ENCODE data around the gene NUBPL.
"Not testable (repeated sequence)": the region's sequence is repeated elsewhere in the genome, so short reads cannot be mapped to it uniquely, and the experiment has no call there.

NUBPL gene

DNA sequence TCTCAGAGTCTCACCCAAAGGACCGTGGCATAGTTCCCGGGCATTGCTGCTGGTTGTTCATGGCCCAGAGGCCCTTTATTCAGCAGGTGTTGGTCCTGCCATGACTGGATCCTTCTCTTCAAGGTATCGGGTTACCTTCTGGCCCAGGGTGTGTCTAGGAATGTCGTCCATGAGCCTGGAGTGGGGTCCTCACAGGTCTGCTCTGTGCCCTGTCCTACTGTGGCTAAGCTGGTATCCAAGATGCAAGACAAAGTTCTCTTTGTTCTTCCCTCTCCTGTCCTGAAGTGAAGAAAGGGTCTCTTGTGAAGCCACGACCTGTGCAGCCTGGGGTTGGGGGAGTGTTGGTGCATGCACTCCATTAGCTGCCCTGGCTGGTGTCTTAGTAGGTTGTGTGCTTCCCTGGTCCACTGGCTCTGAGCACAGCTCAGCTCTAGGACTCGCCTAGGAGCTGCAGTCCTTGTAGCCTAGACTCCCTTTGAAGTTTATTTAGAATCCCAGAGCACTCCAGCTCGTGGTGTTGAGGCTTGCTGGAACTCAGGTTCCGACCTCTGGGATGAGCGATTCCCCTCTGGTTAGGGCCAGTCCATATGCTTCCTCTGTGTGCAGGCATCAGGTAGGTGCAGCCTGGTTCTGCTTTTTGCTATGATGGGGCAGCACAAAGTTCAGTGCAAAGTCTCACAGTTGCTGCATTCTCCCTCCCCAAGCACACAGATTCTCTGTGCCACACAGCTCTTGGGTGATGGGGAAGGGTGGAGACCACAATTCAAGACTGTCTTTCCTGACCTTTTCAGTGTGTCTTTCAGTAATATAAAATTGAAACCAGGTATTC is 117.4 kb downstream of the NUBPL start:
- no peak for DNase-seq

DNA sequence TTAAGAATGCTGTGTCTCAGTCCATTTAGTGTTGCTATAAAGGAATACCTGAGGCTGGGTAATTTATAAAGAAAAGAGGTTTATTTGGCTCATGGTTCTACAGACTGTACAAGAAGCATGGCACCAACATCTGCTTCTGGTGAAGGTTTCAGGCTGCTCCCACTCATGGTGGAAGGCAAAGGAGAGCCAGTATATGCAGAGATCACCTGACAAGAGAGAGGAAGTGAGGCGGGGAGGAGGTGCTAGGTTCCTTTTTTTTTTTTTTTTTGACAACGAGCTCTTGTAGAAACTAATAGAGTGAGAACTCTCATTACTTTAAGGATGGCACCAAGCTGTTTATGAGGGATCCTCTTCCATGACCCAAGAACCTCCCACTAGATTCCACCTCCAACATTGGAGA is 121.6 kb downstream of the NUBPL start:
- no peak for DNase-seq

DNA sequence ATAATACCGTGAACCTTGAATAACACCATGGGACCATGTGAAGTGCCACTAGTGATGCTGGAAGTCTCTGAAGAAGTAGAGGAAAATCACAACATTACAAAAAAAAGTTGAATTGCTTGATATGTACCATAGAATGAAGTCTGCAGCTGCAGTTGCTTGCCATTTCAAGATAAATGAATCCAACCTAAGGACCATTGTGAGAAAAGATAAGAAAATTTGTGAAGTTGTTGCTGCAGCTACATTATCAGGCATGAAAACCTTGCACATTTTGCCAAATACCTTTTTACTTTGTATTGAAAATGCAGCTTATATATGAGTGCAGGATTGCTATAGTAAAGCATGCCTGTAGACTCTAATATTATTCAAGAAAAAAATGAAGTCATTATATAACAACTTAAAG is 126.5 kb downstream of the NUBPL start:
- no peak for DNase-seq

DNA sequence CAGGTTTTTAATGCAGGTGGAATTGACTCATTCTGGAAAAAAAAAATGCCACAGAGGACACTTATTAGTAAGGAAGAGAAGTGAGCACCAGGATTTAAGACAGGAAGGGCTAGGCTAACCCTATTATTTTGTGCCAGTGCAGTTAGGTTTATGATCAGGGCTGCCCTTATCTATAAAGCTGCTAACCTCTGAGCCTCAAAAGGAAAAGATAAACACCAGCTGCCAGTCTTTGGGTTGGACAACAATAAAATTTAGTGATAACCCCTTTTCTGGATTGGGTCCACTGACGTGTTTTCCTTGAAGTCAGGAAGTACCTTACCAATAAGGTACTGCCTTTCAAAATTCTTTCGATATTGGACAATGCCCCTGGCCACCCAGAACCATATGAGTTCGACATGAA is 128.9 kb downstream of the NUBPL start:
- no peak for DNase-seq

DNA sequence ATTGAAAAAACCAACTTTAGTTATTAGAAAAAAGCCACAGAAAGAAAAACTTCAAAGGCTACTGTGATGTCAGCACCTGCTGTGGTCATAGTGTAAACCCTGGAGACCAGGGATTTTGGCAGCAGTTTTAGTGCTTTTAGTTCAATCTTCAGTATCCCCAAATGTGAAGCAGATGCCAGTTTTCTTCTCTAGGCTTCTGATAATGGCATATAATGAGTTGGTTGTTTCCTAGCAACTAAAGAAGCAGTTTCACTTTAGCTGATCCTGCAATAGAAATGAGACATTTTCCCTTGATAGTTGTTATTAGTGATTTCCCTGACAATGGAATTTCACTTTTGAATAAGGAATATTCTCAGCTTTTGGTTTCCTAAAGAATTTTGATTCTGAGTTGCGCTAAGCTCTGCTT is 131.2 kb downstream of the NUBPL start:
- DNase-seq = no peak

DNA sequence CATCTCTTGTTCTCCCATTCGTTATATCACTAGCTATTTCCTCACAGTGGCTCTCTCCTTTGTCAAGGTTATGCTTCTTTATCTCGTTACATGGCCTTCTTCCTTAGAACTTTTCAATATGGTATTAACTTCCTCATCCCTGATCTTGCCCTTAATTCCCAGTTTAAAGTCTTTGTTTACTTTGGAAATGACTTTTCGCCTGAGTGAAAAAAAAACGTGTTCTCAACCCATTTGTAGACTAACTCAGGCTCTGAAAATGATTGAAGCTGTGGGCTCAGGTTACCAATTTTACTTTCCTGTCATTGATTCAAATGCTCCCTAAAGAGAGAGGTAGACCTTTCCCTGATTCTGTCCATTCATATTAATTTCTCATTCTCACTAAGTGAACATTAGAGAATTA is 135.2 kb downstream of the NUBPL start:
- DNase-seq = no peak

DNA sequence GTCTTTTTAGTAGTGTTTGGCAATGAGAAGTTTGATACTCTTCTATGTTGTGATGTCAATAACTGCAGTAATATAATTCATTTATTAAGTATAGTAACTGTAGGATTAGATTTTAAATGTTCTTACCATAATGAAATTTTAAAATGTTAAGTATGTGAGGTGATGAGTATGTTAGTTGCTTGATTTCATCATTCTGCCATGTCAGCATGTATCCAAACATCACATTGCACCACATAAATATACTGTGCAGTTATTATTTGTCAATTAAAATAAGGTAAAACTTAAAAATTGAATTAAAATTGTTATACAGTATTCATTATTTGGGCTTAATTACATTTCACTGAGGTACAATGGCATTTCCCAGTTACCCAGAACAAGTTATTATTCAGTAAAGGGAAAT is 138.6 kb downstream of the NUBPL start:
- no peak for DNase-seq

DNA sequence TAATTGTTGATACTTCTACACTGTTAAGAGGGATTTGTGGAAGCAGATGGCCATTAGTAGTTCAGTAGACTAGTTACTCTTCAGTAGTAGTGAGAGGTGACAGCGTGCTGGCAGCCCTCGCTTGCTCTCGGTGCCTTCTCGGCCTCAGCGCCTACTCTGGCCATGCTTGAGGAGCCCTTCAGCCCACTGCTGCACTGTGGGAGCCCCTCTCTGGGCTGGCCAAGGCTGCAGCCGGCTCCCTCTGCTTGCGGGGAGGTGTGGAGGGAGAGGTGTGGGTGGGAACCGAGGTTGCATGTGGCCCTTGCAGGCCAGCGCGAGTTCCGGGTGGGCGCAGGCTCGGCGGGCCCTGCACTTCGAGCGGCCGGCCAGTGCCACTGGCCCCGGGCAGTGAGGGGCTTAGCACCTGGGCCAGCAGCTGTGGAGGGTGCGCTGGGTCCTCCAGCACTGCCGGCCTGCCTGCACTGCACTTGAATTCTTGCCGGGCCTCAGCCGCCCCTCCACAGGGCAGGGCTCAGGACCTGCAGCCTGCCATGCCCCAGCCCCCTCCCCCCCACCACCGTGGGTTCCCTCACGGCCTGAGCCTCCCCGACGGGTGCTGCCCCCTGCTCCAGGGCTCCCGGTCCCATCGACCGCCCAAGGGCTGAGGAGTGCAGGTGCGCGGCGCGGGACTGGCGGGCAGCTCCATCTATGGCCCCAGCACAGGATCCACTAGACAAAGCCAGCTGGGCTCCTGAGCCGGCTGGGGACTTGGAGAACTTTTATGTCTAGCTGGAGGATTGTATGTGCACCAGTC is 139.3 kb downstream of the NUBPL start:
- DNase-seq = no peak

DNA sequence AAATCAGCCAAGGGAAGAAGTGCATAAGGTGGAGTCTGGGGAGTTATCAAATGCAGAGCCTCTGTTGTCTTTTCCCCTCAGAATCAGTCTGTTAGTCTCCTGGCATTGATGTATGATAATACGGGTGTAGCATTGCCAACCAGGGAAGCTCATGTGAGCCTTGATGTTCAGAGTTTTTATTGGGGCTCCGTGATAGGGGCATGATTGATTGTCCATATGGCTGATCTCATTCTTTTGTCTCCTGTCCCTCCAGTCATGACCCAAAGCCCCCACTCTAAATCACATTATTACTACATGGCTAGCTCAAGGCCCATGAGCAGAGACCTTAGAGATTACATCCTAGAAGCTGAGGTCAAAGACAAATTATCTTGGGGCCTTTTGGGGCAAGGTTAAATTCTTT is 140.9 kb downstream of the NUBPL start:
- no peak for DNase-seq

DNA sequence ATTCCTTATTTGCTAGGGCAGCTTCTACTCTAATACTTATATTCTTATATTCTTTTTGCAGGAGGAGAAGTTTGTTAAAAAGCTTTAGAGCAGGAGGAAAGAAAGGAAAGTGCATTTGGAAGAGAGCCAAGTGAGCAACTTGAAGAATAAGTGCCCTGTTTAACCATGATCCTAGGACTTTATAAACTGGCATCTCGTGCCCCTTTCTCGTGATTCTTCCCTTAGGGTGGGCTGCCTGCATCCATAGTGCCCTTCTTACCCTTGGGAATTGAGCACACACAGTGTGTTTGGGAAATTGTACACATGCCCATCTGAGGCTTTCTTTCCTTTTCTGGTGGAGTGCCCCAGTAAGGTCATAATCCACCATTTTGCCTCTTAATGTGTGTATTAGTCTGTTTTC is 141.9 kb downstream of the NUBPL start:
- no peak for DNase-seq

DNA sequence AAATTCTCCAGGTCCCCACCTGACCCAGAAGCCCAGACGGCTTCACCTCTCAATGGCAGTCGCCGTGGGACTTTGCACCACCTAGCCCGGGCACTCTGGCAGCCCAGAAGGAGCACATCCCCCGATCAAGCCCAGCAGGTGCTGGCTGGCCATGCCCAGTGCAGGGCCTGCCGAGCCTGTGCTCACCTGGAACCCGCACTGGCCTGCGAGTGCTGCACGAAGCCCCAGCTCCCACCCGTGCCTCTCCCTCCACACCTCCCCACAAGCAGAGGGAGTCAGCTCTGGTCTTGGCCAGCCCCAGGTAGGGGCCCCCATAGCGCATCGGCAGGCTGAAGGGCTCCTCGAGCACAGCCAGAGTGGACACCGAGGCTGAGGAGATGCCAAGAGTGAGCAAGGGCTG is 144.5 kb downstream of the NUBPL start:
- DNase-seq = no peak

DNA sequence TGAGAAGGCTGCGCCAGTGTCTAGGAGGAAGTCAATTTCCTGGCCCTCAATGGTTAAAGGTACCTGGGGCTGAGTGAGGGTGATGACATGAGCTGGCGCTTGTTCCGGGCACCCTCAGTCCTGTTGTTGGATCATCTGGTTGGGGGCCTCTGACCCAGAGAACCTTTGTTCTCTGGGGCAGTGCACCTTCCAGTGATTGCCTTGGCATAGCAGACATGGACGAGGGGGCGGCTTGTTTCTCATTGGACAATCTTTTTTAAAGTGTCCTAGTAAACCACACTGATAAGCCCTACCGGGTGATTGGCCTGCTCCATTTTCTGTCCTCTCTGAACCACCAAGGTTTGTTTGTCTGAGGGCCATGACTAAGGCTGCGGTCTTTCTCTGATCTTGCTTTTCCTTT is 147.5 kb downstream of the NUBPL start:
- DNase-seq = not testable (repeated sequence)

DNA sequence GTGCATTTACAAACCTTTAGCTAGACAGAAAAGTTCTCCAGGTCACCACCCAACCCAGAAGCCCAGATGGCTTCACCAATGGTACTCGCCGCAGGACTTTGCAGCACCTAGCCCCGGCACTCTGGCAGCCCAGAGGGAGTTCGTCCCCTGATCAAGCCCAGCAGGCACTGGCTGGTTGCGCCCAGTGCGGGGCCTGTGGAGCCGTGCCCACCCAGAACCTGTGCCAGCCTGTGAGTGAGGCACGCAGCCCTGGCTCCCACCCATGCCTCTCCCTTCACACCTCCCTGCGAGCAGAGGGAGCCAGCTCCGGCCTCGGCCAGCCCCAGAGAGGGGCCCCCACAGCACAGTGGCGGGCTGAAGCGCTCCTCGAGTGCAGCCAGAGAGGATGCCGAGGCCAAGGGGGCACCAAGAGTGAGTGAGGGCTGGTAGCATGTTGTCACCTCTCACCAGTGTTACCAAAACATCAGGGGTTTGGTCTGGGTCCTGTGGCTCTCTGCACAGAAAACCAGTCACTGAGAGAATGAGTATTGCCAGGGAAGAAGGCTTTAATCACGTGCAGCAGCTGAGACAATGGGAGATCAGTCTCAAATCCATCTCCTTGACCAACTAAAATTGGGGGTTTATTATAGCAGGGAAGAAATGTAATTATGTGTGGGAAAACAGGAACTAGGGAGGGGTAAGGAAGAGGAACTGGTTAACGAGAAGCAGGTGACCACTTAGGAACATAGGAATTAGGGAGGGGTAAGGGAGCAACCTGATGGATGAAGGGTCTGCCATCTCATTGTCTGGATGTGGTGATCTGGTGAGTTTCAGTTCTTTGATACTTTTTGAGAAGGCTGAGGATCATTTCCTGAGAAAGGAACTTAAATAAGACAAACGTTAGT is 151.3 kb downstream of the NUBPL start:
- DNase-seq = no peak

DNA sequence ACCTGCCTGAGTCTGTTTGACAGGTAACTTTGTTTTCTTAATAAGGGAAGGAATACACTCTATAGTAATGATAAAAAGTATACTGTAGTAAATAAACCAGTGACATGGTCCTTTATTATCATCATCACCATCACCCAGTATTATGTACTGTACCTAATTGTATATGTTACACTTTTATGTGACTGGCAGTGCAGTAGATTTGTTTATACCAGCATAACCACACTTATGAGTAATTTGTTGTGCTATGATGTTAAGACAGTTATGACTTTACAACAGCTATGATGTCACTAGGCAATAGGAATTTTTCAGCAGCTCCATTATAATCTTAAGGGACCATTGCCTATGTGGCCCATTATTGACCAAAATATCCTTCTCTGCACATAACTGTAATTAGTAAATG is 155.0 kb downstream of the NUBPL start:
- DNase-seq = no peak

DNA sequence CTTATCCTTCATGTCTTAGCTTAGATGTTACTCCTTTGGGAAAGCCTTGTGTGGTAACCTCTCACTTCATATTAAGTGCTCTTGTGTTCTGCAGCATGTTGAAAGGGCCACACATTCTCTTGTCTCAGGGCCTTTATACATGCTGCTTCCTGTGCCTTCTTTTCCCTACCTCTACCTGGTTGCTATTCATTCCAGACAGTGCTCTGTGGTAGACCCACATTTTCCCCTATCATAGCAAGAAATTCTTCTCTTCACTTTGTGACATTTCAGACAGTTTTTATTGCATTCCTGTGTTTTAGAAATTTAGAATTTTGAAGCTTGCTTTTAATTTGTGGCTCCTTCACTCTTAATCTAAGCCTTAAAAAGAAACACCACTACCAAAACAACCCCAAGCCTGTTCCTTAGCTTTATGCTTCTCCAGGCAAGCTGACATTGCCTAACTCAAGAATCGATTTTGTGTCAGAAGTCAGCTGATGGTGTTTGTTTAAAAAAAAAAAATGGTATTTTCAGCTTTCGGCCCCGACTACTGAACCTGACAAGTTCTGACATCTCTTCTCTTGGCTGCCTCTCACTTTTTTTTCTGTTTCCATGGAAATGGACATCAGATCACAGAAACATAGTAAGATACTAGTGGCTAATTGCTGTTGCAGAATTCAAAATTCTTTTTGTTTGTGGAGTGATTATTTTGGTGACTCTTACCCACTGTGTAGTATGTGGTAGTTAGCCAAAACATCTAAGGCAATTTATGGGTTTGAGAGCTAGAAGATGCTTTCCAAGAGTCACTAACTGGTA is 156.3 kb downstream of the NUBPL start:
- DNase-seq = no peak

DNA sequence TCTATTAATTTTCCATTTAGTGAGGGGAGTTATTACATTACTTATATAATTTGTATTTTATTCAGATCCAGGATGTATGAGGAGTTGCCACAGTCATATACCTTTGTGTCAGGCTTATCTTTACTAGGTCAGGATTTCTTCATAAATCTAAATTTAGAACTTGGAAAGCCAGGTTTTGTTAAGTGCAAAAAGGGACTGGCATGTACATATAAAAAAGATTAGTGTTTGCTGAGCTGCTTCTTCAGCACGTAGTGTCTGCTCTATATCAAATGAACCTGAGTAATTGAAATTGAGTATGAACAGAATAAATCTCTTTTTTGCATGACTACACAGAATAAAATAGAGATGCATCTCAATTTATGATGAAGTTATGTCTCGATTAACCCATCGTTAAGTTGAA is 157.4 kb downstream of the NUBPL start:
- no peak for DNase-seq

DNA sequence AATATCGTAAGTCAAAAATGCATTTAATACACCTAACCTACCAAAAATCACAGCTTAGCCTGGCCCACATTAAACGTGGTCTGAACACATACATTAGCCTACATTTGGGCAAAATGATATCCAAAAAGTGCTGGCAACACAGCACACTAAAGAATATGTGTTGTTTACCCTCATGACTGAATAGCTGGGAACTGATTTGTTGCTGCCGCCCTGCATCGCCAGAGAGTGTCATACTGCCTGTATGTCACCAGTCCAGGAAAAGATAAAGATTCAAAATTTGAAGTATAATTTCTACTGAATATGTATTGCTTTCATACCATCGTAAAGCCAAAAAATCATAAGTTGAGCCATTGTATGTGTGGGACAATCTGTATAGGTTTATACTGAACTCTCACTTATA is 157.8 kb downstream of the NUBPL start:
- no peak for DNase-seq

DNA sequence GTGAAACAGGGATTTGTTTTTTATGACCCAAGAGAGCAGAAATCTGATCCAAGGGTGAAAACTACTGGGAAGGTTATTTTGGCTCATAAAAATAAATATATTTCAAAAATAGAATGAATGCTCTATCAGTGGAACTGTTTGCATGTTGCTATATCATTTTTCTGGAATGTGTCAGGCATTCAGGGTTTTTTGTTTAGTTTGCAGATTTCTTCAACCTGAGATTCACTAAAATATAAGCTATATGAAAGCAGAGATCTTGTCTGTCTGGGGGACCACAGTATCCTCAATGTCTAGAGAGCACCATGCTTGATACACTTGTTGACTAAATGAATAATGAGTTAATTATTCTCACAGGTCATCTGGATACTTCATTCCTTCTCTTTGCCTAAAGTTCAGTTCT is 165.1 kb downstream of the NUBPL start:
- DNase-seq = no peak

DNA sequence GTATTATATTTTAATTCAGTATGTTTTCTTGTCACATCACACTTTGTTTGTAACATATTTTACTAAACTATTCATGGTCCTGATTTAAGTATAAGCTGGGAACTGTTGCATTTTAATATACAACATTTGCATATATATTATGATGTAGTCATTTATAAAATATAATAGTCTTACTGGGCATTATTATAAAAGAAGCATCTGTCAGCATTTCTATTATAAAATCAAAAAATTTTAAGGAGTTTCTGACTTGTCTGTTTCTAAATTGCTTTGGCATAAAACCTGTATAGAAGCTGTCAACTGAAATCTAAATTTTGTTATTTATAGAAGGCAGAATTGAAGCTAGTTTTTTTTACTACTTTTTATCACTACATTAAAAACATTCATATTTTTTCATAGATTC is 166.6 kb downstream of the NUBPL start:
- DNase-seq = no peak

DNA sequence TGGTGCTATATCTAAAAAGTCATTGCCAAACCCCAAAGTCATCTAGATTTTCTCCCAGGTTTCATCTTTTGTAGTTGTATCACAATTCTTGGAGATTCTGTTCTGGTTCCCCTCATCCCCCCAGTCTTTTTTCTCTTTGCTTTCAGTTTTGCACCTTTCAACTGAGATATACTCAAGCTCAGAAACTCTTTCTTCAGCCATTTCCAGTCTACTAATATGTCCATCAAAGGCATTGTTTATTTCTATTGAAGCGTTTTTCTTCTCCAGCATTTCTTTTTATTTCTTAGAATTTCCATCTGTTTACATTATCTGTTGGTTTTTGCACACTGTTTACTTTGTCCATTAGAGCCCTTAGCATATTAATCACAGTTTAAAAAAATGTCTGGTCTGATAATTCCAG is 179.5 kb downstream of the NUBPL start:
- DNase-seq = no peak

DNA sequence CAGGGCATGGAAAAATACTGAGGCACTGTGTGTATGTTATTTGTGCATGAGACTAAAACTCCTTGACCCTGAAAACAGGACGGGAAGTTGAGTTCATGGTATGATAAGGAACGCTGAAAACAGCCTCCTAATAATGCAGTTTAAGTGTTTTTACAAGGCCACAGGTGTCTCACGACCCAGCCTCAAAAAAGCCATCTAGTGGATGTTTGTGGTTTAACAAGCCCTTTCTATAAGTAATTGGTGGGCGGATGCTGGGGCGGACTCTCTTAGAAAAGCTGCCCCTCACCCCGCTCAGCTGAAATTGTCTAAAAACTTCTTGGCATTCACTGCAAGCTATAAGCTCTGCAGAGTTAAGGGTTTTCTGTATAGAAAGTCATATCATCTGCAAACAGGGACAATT is 184.5 kb downstream of the NUBPL start:
- DNase-seq = no peak

DNA sequence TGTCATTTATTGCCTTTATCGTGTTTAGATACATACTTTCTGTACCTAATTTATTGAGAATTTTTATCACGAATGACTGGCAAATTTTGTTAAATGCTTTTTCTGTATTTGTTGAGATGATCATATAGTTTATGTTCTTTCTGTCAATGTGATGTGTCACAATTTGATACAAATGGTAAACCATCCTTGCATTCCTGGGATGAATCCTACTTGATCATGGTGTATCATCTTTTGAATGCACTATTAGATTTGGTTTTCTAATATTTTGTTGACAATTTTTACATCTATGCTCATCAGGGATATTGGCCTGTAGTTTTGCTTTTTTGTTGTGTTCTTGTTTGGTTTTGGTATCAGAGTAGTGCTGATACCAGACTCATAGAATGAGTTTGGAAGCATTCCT is 185.1 kb downstream of the NUBPL start:
- DNase-seq = no peak

DNA sequence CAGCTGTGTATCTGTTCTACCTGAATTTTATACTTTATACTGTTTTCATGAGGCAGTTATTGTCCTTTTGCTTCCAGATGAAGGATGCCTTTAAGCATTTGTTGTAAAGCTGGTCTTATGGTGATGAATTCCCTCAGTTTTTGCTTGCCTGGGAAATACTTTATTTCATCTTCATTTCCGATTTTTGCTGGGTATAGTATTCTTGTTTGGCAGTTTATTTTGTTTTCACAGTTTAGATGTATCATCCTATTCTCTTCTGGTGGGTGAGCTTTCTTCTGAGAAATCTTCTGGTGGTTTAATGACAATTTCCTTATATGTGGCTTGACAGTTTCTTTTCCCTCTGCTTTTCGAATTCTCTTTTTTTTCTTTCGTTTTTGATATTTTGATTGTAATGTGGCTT is 188.1 kb downstream of the NUBPL start:
- DNase-seq = no peak
